ENCODE data around the gene KRTAP20-3.

Gene KRTAP20-3

GRCh38 chr21:30642564-30642963, at the start of gene KRTAP20-3:
KRTAP20-3 (plus strand) TSS chr21:30642864.
- DNase-seq (ENCODE audit: low spot score in 2 of 2), result no peak
- Histone ChIP-seq H3K36me3 (replicated peaks) (no peaks in the 10 kb centered on the region), H3K4me1 (no peaks in the 10 kb centered on the region), H3K9me3 (0 out of 2 replicates have a peak, but pooled peaks cover 6% of the 10 kb centered on the region), H3K4me3 (no peak within 1 kb of the TSS), H3K27me3 (ENCODE audit: low read depth) (no peaks in the 10 kb centered on the region)
- in situ Hi-C loops (cut with MboI; ENCODE audit: low sequenced_read_pairs), result no loop called here

DNA sequence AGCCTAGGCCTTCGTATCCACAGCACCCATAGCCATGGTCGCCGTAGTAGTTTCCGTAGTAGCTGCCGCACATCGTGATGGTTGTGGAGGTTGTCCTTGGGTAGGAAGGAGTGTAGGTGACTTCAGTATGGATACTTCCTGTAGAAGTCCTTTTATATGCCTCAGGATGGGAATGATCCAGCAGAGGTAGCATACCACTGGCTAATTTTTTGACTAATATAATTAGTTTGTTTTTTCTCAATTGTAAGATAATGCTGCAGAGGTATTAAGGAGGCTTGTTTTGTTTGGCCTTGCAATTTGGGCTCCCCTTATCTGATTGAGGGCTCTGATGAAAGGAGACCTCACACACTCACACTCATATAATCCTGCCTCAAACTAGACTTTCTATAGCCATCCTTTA, 43.9 kb upstream of the KRTAP20-3 start, which contains the start of gene KRTAP6-2:
TSS of gene KRTAP6-2 (minus strand) at position 101 of the 400 bp plus-strand sequence. CDS start at position 73, 28 bp downstream.
- H3K4me1 ChIP-seq, result no peaks in the 10 kb centered on the region
- in situ Hi-C loops (cut with MboI; ENCODE audit: low sequenced_read_pairs), result no loop called here
- no peaks in the 10 kb centered on the region for H3K27me3 ChIP-seq (ENCODE audit: low read depth)
- no peak within 1 kb of the TSS for H3K4me3 ChIP-seq
- no peaks in the 10 kb centered on the region for H3K36me3 ChIP-seq (replicated peaks)
- no peak for DNase-seq (ENCODE audit: low spot score in 2 of 2)
- H3K9me3 ChIP-seq, result peaks cover 4% of the 10 kb centered on the region; the same call in 1 of the 2 replicates

DNA sequence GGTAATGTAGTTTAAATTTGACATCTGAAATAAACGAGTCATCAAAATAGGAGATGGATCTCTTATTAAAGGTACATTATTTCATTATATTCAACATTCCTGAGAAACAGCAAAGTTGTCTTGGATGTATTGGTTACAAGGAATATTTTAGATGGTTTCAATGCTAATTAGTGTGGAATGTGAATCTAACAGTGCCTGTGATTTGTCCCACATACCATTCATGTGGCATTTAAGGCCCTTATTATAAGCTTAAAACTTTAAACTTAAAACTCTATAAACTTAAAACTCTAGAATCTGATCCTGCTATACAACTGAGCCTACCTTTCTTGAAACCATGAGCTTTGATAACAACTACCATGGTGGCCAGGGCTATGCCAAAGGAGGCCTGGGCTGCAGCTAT, 41.9 kb upstream of the KRTAP20-3 start, which contains the start of gene KRTAP22-1:
TSS of gene KRTAP22-1 (plus strand) at position 301 of the 400 bp plus-strand sequence.
- H3K4me3 ChIP-seq, result no peak within 1 kb of the TSS
- DNase-seq (ENCODE audit: low spot score in 2 of 2), result no peak
- no peaks in the 10 kb centered on the region for H3K4me1 ChIP-seq
- H3K36me3 ChIP-seq (replicated peaks), result no peaks in the 10 kb centered on the region
- peaks cover 4% of the 10 kb centered on the region; the same call in 1 of the 2 replicates for H3K9me3 ChIP-seq
- no peaks in the 10 kb centered on the region for H3K27me3 ChIP-seq (ENCODE audit: low read depth)
- in situ Hi-C loops (cut with MboI; ENCODE audit: low sequenced_read_pairs), result no loop called here

GRCh38 chr21:30605968-30606367, 36.7 kb upstream of the KRTAP20-3 start:
- in situ Hi-C loops (cut with MboI; ENCODE audit: low sequenced_read_pairs), result no loop called here
- H3K9me3 ChIP-seq, result peaks cover 4% of the 10 kb centered on the region; the same call in 1 of the 2 replicates
- H3K27me3 ChIP-seq (ENCODE audit: low read depth), result no peaks in the 10 kb centered on the region
- no peaks in the 10 kb centered on the region for H3K36me3 ChIP-seq (replicated peaks)
- H3K4me1 ChIP-seq, result no peaks in the 10 kb centered on the region
- H3K4me3 ChIP-seq, result no peak overlapping the region
- DNase-seq (ENCODE audit: low spot score in 2 of 2), result no peak

- in situ Hi-C loops (cut with MboI; ENCODE audit: low sequenced_read_pairs), result no loop called here
- no peaks in the 10 kb centered on the region for H3K9me3 ChIP-seq
- H3K4me1 ChIP-seq, result no peaks in the 10 kb centered on the region
- H3K36me3 ChIP-seq (replicated peaks), result no peaks in the 10 kb centered on the region
- DNase-seq (ENCODE audit: low spot score in 2 of 2), result no peak
- no peaks in the 10 kb centered on the region for H3K27me3 ChIP-seq (ENCODE audit: low read depth)
- no peak overlapping the region for H3K4me3 ChIP-seq
Measured at GRCh38 chr21:30612132-30612531, 30.5 kb upstream of the KRTAP20-3 start.

GRCh38 chr21:30613836-30614235, 28.8 kb upstream of the KRTAP20-3 start, which contains the start of gene KRTAP6-1:
KRTAP6-1 (minus strand) TSS chr21:30613930; CDS start chr21:30613904, 26 bp downstream.
- in situ Hi-C loops (cut with MboI; ENCODE audit: low sequenced_read_pairs), result no loop called here
- DNase-seq (ENCODE audit: low spot score in 2 of 2), result no peak
- Histone ChIP-seq H3K4me3 (no peak within 1 kb of the TSS), H3K36me3 (replicated peaks) (no peaks in the 10 kb centered on the region), H3K9me3 (no peaks in the 10 kb centered on the region), H3K4me1 (no peaks in the 10 kb centered on the region), H3K27me3 (ENCODE audit: low read depth) (no peaks in the 10 kb centered on the region)

GRCh38 chr21:30615199-30615598, 27.5 kb upstream of the KRTAP20-3 start:
- no peaks in the 10 kb centered on the region for H3K36me3 ChIP-seq (replicated peaks)
- no peaks in the 10 kb centered on the region for H3K27me3 ChIP-seq (ENCODE audit: low read depth)
- no peak overlapping the region for H3K4me3 ChIP-seq
- DNase-seq (ENCODE audit: low spot score in 2 of 2), result no peak
- in situ Hi-C loops (cut with MboI; ENCODE audit: low sequenced_read_pairs), result no loop called here
- no peaks in the 10 kb centered on the region for H3K9me3 ChIP-seq
- no peaks in the 10 kb centered on the region for H3K4me1 ChIP-seq

GRCh38 chr21:30616125-30616524, 26.5 kb upstream of the KRTAP20-3 start, which contains the start of gene KRTAP20-1:
KRTAP20-1 (plus strand) TSS chr21:30616425; CDS start chr21:30616455, 30 bp downstream.
- Histone ChIP-seq H3K4me1 (no peaks in the 10 kb centered on the region), H3K9me3 (no peaks in the 10 kb centered on the region), H3K27me3 (ENCODE audit: low read depth) (no peaks in the 10 kb centered on the region), H3K4me3 (no peak within 1 kb of the TSS), H3K36me3 (replicated peaks) (no peaks in the 10 kb centered on the region)
- DNase-seq (ENCODE audit: low spot score in 2 of 2), result no peak
- in situ Hi-C loops (cut with MboI; ENCODE audit: low sequenced_read_pairs), result no loop called here

- H3K27me3 ChIP-seq (ENCODE audit: low read depth), result no peaks in the 10 kb centered on the region
- H3K4me1 ChIP-seq, result no peaks in the 10 kb centered on the region
- no peaks in the 10 kb centered on the region for H3K36me3 ChIP-seq (replicated peaks)
- DNase-seq (ENCODE audit: low spot score in 2 of 2), result no peak
- H3K4me3 ChIP-seq, result no peak overlapping the region
- in situ Hi-C loops (cut with MboI; ENCODE audit: low sequenced_read_pairs), result no loop called here
- H3K9me3 ChIP-seq, result no peaks in the 10 kb centered on the region; the same call in 1 of the 2 replicates
Measured at GRCh38 chr21:30620080-30620479, 22.6 kb upstream of the KRTAP20-3 start.

DNA sequence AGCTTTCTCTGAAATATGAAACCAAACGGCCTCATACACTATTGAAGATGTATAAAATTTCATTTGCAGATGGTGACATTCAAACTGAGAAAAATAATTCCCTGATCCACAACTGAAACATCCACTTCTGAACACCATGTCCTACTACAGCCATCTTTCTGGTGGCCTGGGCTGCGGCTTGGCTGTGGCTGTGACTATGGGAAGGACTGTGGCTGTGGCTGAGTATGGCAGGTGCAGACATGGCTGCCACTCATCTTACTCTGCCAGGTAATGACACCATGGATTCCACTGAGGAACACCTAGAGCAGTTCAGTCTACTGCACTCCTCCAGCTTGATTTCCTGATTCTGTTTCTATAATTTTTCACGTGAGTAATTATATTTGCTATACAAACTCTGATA, 22.1 kb upstream of the KRTAP20-3 start, which contains the start of gene KRTAP20-4:
TSS of gene KRTAP20-4 (plus strand) at position 106 of the 400 bp plus-strand sequence.
- Histone ChIP-seq H3K27me3 (ENCODE audit: low read depth) (no peaks in the 10 kb centered on the region), H3K9me3 (no peaks in the 10 kb centered on the region; the same call in 1 of the 2 replicates), H3K36me3 (replicated peaks) (no peaks in the 10 kb centered on the region), H3K4me3 (no peak within 1 kb of the TSS), H3K4me1 (no peaks in the 10 kb centered on the region)
- in situ Hi-C loops (cut with MboI; ENCODE audit: low sequenced_read_pairs), result no loop called here
- no peak for DNase-seq (ENCODE audit: low spot score in 2 of 2)

DNA sequence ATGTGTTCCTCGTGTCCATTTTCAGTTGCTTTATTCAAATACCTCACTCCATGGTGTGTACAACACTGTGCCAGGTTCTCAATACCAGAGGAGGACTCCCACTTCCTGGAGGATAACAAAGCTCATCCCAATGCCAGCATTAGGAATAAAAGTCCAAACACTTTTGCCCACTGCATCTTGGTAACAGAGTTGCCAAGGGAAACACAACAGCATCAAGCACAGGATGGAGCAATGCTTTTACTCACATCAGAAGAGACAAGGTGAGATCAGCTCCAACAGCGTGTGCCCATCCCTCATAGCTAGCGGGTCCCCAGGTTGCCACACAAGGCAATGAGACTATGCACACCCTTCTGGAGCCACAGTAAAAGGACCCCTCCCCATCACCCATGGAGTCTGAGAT, 19.3 kb upstream of the KRTAP20-3 start:
- Histone ChIP-seq H3K27me3 (ENCODE audit: low read depth) (no peaks in the 10 kb centered on the region), H3K9me3 (no peaks in the 10 kb centered on the region; the same call in 1 of the 2 replicates)
- in situ Hi-C loops (cut with MboI; ENCODE audit: low sequenced_read_pairs), result no loop called here

DNA sequence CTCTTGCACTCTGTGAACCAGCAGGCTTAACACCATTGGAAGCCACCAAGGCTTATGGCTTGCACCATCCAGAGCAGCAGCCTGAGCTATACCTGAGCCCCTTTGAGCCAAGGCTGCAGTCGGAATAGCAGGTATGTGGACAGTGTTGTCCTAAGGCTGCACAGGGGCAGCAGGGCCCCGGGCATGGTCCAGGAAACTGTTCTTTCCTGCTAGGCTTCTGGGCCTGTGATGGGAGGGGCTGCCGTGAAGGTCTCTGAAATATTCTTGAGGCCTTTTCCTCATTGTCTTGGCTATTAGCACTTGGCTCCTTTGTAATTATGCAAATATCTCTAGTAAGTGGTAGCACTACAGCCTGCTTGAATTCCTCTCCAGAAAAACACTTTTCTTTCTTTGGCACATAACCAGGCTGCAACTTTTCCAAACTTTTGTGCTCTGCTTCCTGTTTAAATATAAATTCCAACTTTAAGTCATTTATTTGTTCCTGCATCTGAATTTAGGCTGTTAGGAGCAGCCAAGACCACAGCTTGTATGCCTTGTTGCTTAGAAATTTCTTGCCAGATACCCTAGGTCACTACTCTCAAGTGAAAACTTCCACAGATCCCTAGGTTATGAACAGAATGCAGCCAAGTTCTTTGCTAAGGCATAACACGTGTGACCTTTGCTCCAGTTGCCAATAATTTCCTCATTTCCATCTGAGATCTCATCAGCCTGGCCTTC, 17.1 kb upstream of the KRTAP20-3 start:
- in situ Hi-C loops (cut with MboI; ENCODE audit: low sequenced_read_pairs), result no loop called here
- Histone ChIP-seq H3K27me3 (ENCODE audit: low read depth) (no peaks in the 10 kb centered on the region), H3K36me3 (replicated peaks) (no peaks in the 10 kb centered on the region), H3K4me3 (no peak overlapping the region), H3K4me1 (no peaks in the 10 kb centered on the region), H3K9me3 (no peaks in the 10 kb centered on the region; the same call in 1 of the 2 replicates)
- no peak for DNase-seq (ENCODE audit: low spot score in 2 of 2)

More for the DNA sequence above, 19.3 kb upstream of the KRTAP20-3 start:
- Histone ChIP-seq H3K4me3 (no peak overlapping the region), H3K36me3 (replicated peaks) (no peaks in the 10 kb centered on the region), H3K4me1 (no peaks in the 10 kb centered on the region)
- no peak for DNase-seq (ENCODE audit: low spot score in 2 of 2)

DNA sequence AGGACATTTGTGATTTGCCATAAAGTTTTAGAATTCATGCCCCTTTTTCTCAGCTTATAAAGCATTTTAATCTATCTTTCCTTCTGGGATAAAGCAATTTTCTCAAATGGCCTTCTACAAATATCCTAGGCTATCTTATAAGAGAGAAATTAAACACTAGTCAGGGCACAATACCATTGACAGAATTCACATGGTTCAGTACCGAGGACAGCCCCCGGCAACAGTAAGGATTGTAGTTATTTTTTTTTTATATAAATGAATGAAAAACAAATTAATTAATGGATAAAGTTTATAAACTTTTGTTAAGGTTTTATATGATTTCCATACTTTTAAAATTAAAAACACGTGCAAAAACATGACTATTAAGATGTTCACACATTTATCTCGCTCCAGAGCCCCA, 14.6 kb upstream of the KRTAP20-3 start:
- Histone ChIP-seq H3K9me3 (no peaks in the 10 kb centered on the region; the same call in 1 of the 2 replicates), H3K27me3 (ENCODE audit: low read depth) (no peaks in the 10 kb centered on the region), H3K36me3 (replicated peaks) (no peaks in the 10 kb centered on the region), H3K4me1 (no peaks in the 10 kb centered on the region), H3K4me3 (no peak overlapping the region)
- in situ Hi-C loops (cut with MboI; ENCODE audit: low sequenced_read_pairs), result no loop called here
- no peak for DNase-seq (ENCODE audit: low spot score in 2 of 2)

DNA sequence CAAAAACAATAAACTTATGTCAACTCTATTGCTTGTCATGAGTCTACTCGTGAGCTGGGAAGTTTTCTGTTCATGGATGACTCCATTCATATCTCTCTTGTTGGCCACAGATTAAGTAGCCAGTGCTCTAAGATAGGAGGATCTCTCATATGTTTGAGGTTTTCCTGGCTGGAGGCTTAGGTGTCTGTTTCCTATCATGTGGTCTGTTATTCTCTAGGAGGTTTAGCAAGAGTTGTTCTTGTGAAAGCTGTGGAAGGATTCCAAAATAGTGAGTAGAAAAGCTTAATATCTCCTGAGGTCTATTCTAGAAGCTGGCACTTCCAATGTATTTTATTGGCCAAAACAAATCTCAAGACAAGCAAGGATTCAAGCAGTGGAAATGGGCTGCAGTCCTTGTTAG, 13.5 kb upstream of the KRTAP20-3 start:
- DNase-seq (ENCODE audit: low spot score in 2 of 2), result no peak
- no peaks in the 10 kb centered on the region for H3K36me3 ChIP-seq (replicated peaks)
- no peaks in the 10 kb centered on the region for H3K27me3 ChIP-seq (ENCODE audit: low read depth)
- no peaks in the 10 kb centered on the region; the same call in 1 of the 2 replicates for H3K9me3 ChIP-seq
- no peak overlapping the region for H3K4me3 ChIP-seq
- in situ Hi-C loops (cut with MboI; ENCODE audit: low sequenced_read_pairs), result no loop called here
- no peaks in the 10 kb centered on the region for H3K4me1 ChIP-seq

Data from HAP-1 (cell line).